Sigmoid colon (tissue), 4 donors: ENCODE measurements around the gene NPW.

Experiments
- CTCF ChIP-seq, 4 experiments: fragments of 450-650 bp in 3 of 4; fragments of 200-600 bp in 1 of 4; IDR thresholded peaks; one replicate each; pipeline ENCODE4 v1.5.1; 2016 to 2019; ENCODE audit warnings: antibody characterized with exemption in 4 of 4, mild to moderate bottlenecking in 3 of 4, moderate library complexity in 2 of 4
- EP300 ChIP-seq, 4 donors: sonication (generic); formaldehyde crosslinking; IDR thresholded peaks; one replicate each; pipeline ENCODE4 v1.6.1; 2017; ENCODE audit warnings: antibody characterized with exemption in 4 of 4
- POLR2A ChIP-seq, 2 donors: fragments of 450-650 bp; IDR thresholded peaks; one replicate each; pipeline ENCODE4 v1.6.1; 2016; ENCODE audit warnings: antibody characterized with exemption in 2 of 2, mild to moderate bottlenecking in 2 of 2, moderate library complexity in 2 of 2
- POLR2AphosphoS5 ChIP-seq, 4 donors: sonication (generic); formaldehyde crosslinking; IDR thresholded peaks; one replicate each; pipeline ENCODE4 v1.6.1; 2017; ENCODE audit warnings: antibody characterized with exemption in 4 of 4

GRCh38 chr16:2038382-2039231, 19.0 kb downstream of the NPW start:
- TF ChIP-seq CTCF (IDR thresholded peaks at IDR 0.05) (no peak), POLR2A (IDR thresholded peaks at IDR 0.05) (no peak), EP300 (IDR thresholded peaks at IDR 0.05) (no peak), POLR2AphosphoS5 (IDR thresholded peaks at IDR 0.05) (no peak)
